ENCODE data around the gene XKR8. TPM values are rescaled to one million over a fixed set of nuclear protein-coding genes. Genes with fewer than 3 reads are reported as not detected.
"Not testable (repeated sequence)": the region's sequence is repeated elsewhere in the genome, so short reads cannot be mapped to it uniquely, and the experiment has no call there.

The XKR8 gene
- total and polyA plus RNA-seq, 2 of the 4 experiments (the other 2 are of a cell fraction): 1.1 to 10.7 TPM

DNA sequence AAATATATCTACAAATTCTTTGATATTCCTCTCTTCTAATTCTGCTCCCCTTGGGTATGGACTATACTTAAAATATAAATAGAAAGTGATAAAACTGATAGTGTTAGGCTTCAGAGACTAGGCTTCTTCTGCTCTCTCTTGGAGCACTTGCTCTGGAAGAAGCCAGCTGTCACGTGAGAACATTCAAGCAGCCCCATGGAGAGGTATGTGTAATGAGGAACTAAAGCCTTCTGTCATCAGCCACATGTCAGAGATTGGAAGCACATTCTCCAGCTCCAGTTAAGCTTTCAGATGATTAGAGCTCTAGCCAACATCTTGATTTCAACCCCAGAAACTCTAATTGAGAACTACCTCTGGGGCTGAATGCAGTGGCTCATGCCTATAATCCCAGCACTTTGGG, 34.3 kb downstream of the XKR8 start:
- peaks cover 4% of the 10 kb centered on the region; the same call in 1 of the 2 replicates for H3K9me1 ChIP-seq (ENCODE audit: insufficient read depth, low read length)
- H3K79me1 ChIP-seq (ENCODE audit: low read depth in 1 of 2, low read length in 2 of 2): peaks cover 3 to 5% of the 10 kb centered on the region in 2 experiments; a peak in 3 of 4 replicates
- no peaks in the 10 kb centered on the region for H3K9me3 ChIP-seq (ENCODE audit: control insufficient read depth, insufficient read depth, low read length)
- in situ Hi-C loops (cut with MboI; ENCODE audit: low sequenced_read_pairs) (no loop called here), dilution Hi-C loops (cut with HindIII; ENCODE audit: low sequenced_read_pairs, unreplicated experiment) (no loop called here), intact Hi-C loops (cut with micrococcal nuclease) (loop anchor here (5.0 kb wide), 1 partner anchor 213 kb away; no protein-coding TSS in a partner anchor)
- H3K4me3 ChIP-seq (ENCODE audit: insufficient read depth, low read depth, low read length): no peak overlapping the region
- no peaks in the 10 kb centered on the region for H3K27me3 ChIP-seq (ENCODE audit: control insufficient read depth, insufficient read depth, low read length)
- H4K91ac ChIP-seq (ENCODE audit: insufficient read depth, low read depth, low read length): no peak overlapping the region
- no peaks in the 10 kb centered on the region for H3K4me1 ChIP-seq (ENCODE audit: control insufficient read depth, insufficient read depth, low read length)
- no peak overlapping the region for H3K4ac ChIP-seq (ENCODE audit: low read depth, low read length)
- H4K5ac ChIP-seq (ENCODE audit: low read depth, low read length): no peak overlapping the region
- ATAC-seq (ENCODE audit: low read depth) (no peak), DNase-seq (no peak)
- H2BK15ac ChIP-seq (ENCODE audit: low read depth, low read length): no peak overlapping the region
- no peak overlapping the region for H2BK20ac ChIP-seq (ENCODE audit: low read depth, low read length)
- H2AK9ac ChIP-seq (replicated peaks; ENCODE audit: low read depth, low read length, poor library complexity): no peak overlapping the region
- no CpG with 5 or more reads among the region's 1 CpG for WGBS, 2 experiments (ENCODE audit: extremely low coverage in 2 of 2, insufficient read length in 1 of 2)
- no peaks in the 10 kb centered on the region for H4K20me1 ChIP-seq (ENCODE audit: insufficient read depth, low read length)
- no TSS peak for BruUV-seq (replicated peaks)
- H3K14ac ChIP-seq (replicated peaks; ENCODE audit: low read depth, low read length): no peak overlapping the region
- H2AFZ ChIP-seq (replicated peaks; ENCODE audit: low read length, poor library complexity): no peak overlapping the region
- no peak overlapping the region for H2AK5ac ChIP-seq (ENCODE audit: low read depth, low read length)
- H3K9ac ChIP-seq (ENCODE audit: low read depth, low read length): no peak overlapping the region
- H3K27ac ChIP-seq (ENCODE audit: insufficient read depth, low read length): no peak overlapping the region
- POLR2A ChIA-PET (ENCODE audit: unreplicated experiment): no interaction called here
- no peak overlapping the region for H2BK120ac ChIP-seq (ENCODE audit: low read depth, low read length)
- H3K23ac ChIP-seq (ENCODE audit: low read depth, low read length): no peak overlapping the region
- peaks cover 26% of the 10 kb centered on the region for H3K36me3 ChIP-seq (ENCODE audit: control insufficient read depth, insufficient read depth, low read length)
- TF ChIP-seq CEBPB (IDR thresholded peaks at IDR 0.05; ENCODE audit: low read depth, low read length): no peak
- no peak for TF ChIP-seq FOS (IDR thresholded peaks at IDR 0.05; ENCODE audit: low read depth, low read length)
- no peak for TF ChIP-seq NFE2L2 (IDR thresholded peaks at IDR 0.05; ENCODE audit: low read depth, low read length)
- TF ChIP-seq MAZ (IDR thresholded peaks at IDR 0.05; ENCODE audit: borderline replicate concordance, low read depth, low read length): no peak
- no peak for TF ChIP-seq USF2 (IDR thresholded peaks at IDR 0.05; ENCODE audit: low read depth, low read length)
- TF ChIP-seq MXI1 (IDR thresholded peaks at IDR 0.05; ENCODE audit: borderline replicate concordance, low read depth, low read length): 0 out of 2 replicates have a peak, but pooled peaks have one; percentile 28
- TF ChIP-seq, protein P1, sequence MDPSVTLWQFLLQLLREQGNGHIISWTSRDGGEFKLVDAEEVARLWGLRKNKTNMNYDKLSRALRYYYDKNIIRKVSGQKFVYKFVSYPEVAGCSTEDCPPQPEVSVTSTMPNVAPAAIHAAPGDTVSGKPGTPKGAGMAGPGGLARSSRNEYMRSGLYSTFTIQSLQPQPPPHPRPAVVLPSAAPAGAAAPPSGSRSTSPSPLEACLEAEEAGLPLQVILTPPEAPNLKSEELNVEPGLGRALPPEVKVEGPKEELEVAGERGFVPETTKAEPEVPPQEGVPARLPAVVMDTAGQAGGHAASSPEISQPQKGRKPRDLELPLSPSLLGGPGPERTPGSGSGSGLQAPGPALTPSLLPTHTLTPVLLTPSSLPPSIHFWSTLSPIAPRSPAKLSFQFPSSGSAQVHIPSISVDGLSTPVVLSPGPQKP (IDR thresholded peaks at IDR 0.05; ENCODE audit: borderline replicate concordance, low read depth, low read length): no peak
- no peak overlapping the region for H4K8ac ChIP-seq (ENCODE audit: low read depth in 2 of 2, low read length in 2 of 2)
- CTCF ChIA-PET: no interaction called here
- no peak overlapping the region for H3K4me2 ChIP-seq (ENCODE audit: low read depth, low read length)
- no peak overlapping the region for H3K18ac ChIP-seq (ENCODE audit: low read depth, low read length)
- no peak overlapping the region for H2BK5ac ChIP-seq (ENCODE audit: low read depth, low read length, poor library complexity, severe bottlenecking)
- H3K56ac ChIP-seq (ENCODE audit: extremely low read depth, insufficient read depth, low read length): no peak overlapping the region

GRCh38 chr1:27994526-27994925, 34.8 kb downstream of the XKR8 start:
- H2BK15ac ChIP-seq (ENCODE audit: low read depth, low read length); in situ Hi-C loops (cut with MboI; ENCODE audit: low sequenced_read_pairs); H4K5ac ChIP-seq (ENCODE audit: low read depth, low read length); H4K8ac ChIP-seq (ENCODE audit: low read depth in 2 of 2, low read length in 2 of 2); CTCF ChIA-PET; H2AK5ac ChIP-seq (ENCODE audit: low read depth, low read length); H2AFZ ChIP-seq (replicated peaks; ENCODE audit: low read length, poor library complexity); H2BK120ac ChIP-seq (ENCODE audit: low read depth, low read length); H3K4me1 ChIP-seq (ENCODE audit: control insufficient read depth, insufficient read depth, low read length); H3K79me1 ChIP-seq (ENCODE audit: low read depth in 1 of 2, low read length in 2 of 2); dilution Hi-C loops (cut with HindIII; ENCODE audit: low sequenced_read_pairs, unreplicated experiment); H3K56ac ChIP-seq (ENCODE audit: extremely low read depth, insufficient read depth, low read length); H3K9me1 ChIP-seq (ENCODE audit: insufficient read depth, low read length); H4K91ac ChIP-seq (ENCODE audit: insufficient read depth, low read depth, low read length); H3K18ac ChIP-seq (ENCODE audit: low read depth, low read length); DNase-seq; H2BK20ac ChIP-seq (ENCODE audit: low read depth, low read length); BruUV-seq (replicated peaks); POLR2A ChIA-PET (ENCODE audit: unreplicated experiment); H2AK9ac ChIP-seq (replicated peaks; ENCODE audit: low read depth, low read length, poor library complexity); H3K23ac ChIP-seq (ENCODE audit: low read depth, low read length); H3K27me3 ChIP-seq (ENCODE audit: control insufficient read depth, insufficient read depth, low read length); H3K4ac ChIP-seq (ENCODE audit: low read depth, low read length); H3K4me3 ChIP-seq (ENCODE audit: insufficient read depth, low read depth, low read length); H3K9ac ChIP-seq (ENCODE audit: low read depth, low read length); H4K20me1 ChIP-seq (ENCODE audit: insufficient read depth, low read length); H2BK5ac ChIP-seq (ENCODE audit: low read depth, low read length, poor library complexity, severe bottlenecking); ATAC-seq (ENCODE audit: low read depth); H3K27ac ChIP-seq (ENCODE audit: insufficient read depth, low read length); H3K9me3 ChIP-seq (ENCODE audit: control insufficient read depth, insufficient read depth, low read length); H3K14ac ChIP-seq (replicated peaks; ENCODE audit: low read depth, low read length); H3K4me2 ChIP-seq (ENCODE audit: low read depth, low read length): not testable (repeated sequence)
- intact Hi-C loops (cut with micrococcal nuclease): loop anchor here (5.0 kb wide), 1 partner anchor 213 kb away; no protein-coding TSS in a partner anchor
- H3K36me3 ChIP-seq (ENCODE audit: control insufficient read depth, insufficient read depth, low read length): peaks cover 27% of the 10 kb centered on the region
- WGBS, 2 experiments (ENCODE audit: extremely low coverage in 2 of 2, insufficient read length in 1 of 2): no CpG with 5 or more reads among the region's 6 CpGs

Data from IMR-90 (cell line).